ENCODE data around the gene MYL10.
"Not testable (repeated sequence)": the region's sequence is repeated elsewhere in the genome, so short reads cannot be mapped to it uniquely, and the experiment has no call there.

The MYL10 gene

DNA sequence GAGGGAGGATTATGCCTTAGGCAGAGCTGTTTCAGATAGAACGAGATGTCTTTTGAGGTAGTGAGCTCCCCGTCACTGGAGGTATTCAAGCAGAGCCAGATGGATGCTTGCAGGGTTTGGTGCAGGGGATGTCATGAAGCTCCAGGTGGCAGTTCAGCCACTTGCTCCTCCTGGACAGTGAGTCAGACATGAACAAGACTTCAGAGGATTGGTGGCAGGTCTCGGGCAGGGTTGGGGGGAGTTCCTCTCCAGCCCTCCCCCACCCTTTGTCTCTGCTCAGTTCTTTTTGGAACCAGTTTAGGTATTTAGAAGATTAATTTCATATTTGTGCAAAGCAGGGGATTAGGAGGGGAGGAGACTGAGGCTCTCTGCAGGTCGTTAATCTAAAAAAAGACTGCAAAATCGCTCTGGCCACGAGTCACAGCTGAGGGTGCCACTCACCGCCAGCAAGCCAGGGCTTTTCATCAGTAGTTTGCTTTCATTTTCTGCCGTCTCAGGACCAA lies 21.5 kb upstream of the MYL10 start:
- no peak for DNase-seq

DNA sequence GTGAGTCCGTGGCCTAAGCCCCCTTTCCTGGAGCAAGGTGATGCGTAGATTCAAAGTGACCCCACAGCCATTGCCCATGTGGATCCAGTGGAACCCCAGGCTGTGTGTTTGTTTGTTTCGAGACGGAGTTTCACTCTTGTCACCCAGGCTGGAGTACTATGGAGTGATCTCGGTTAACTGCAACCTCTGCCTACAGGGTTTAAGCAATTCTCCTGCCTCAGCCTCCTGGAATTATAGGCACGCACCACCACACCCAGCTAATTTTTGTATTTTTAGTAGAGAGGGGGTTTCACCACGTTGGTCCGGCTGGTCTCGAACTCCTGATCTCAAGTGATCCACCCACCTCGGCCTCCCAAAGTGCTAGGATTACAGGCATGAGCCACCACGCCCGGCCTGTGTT lies 18.8 kb upstream of the MYL10 start:
- not testable (repeated sequence) for DNase-seq

DNA sequence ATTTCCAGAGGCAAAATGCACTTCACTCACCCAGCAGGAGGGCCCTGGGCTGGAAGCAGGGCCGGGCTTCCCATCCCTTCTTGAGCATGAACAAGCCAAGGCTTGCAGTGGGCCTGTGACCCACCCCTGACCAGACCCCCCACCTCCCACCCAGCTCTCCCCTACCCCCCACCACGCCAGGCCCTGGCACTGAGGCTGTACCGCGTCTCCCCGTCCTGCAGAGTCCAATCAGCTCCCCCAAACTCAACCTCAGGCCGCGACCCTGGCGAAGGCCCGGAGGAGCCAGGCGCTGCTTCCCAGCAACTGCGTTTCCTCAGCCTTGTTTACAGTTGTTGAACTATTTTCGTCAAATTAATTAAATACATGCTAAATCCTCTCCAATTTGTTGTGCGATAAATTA lies 16.9 kb upstream of the MYL10 start:
- no peak for DNase-seq

DNA sequence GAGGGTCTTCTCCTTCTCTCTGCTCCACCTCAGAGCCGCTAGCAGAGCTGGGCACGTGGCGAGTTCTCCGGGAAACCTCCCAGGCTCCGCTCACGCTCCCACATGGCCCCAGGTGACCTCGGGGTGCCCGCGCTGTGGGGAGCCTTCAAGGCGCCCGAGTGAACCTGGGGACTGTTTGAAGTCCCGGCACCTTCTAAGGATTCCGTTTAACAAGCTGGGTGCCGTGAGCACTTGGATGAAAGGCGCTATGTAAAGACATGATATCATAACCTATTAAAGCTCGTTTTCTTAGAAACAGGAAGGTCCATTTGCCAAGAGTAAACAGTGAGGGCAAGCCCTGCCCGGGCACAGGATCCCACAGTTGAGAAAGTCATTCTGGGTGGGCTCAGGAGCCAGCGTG lies 15.8 kb upstream of the MYL10 start:
- no peak for DNase-seq

DNA sequence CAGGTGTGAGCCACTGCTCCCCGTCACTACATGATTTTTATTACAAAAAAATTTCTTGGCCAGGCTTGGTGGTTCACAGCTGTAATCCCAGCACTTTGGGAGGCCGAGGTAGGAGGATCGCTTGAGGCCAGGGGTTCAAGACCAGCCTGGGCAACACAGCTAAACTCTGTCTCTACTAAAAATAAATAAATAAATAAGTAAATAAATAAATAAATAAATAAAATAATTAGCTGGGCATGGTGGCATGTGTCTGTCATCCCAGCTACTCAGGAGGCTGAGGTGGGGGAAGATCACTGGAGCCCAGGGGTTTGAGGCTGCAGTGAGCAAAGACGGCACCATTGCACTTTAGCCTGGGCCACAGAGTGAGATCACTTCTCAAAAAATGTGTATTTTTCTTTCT lies 10.0 kb upstream of the MYL10 start:
- DNase-seq: not testable (repeated sequence)

DNA sequence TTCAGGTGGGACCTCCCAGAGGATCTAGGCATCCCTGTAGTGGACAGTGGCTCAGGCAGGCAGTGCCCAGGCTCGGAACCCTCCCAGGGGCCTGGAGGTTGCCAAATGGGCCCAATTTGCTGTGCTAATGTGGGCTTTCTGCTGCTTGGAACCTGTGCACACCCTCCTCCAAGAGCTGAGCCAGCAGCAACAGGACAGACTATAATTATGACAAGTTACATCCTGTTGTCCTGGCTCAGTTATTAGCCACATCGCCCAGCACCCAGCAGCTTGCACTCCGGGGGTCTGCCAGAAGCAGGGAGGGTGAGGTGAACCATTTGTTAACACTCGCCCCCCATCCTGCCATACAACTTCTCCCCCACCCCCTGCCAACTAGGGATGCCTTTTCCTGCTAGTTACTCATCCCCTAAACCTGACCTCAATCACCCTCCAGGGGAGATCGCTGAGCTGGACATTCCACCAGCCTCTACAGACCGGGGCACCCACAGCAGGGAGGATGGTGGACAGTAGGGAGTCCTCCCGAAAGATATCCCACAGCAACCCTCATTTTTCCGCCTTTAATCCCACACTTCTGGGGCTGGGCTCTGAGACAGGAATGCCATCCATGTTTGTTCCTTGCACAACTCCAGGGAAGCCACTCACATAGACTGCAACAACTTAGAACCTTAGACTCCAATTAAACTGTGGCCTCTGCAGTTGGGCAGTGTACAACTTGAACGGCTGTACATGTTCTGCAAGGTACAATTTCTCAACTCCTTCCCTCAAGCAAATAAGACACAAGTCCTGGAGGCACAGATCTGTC lies 7.9 kb upstream of the MYL10 start:
- DNase-seq: no peak

DNA sequence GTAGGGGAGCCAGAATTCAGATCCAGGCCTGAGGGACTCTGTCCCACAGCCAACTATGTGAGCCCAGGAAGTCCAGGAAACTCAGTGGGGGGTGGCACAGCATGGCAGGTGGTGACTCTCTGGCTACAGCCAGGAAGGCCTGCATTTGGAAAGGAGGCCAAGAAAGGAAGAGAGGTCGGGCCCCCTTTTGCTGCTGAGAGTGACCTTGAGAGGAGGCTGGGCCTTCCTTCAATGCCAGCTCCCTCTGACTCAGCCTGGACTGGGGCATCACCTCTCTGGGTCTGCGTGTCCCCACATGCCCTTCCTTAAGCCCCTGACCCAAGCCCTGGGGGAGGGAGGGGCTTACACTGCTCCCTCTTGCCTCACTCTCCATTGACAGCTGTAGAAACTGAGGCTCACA lies 6.4 kb upstream of the MYL10 start:
- DNase-seq: no peak

DNA sequence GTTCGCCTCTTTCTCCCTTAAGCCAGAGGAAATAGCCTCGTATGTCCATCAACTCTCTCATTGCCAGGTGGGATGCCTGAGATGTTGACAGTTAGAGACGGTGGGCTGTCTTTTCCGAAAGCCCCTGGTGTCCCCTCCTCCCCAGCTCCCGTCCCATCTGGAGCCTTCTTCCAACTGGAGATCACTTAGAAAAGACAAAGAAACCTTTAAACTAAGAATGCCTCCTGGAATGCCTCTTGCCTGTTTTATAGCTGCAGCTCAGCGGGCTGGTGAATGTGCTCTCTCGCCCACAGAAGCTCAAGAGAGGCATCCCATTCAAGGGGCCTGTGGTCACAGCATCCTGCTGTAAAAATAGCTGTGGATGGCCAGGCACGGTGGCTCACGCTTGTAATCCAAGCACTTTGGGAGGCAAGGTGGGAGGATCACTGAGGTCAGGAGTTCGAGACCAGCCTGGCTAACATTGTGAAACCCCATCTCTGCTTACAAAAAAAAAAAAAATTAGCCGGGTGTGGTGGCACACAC lies 5.2 kb upstream of the MYL10 start:
- DNase-seq: no peak

DNA sequence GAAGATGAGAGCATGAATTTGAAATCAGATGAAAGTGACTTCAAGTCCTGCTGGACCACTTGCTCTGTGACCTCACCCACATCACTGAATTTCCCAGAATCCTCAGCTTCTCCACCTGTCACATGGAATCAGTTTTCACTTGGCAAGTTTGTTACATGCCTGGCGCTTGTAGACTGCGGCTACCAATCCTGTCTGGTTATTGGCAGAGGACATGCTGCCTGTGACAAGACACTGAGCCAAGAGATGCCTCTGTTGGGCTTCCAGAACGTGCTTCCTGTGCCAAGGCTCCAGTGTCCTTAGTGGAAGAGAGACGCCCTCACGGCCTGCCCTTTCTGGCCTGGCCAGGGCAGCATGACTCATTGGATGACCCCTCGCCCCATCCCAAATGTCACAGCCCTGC lies 4.4 kb upstream of the MYL10 start:
- no peak for DNase-seq

DNA sequence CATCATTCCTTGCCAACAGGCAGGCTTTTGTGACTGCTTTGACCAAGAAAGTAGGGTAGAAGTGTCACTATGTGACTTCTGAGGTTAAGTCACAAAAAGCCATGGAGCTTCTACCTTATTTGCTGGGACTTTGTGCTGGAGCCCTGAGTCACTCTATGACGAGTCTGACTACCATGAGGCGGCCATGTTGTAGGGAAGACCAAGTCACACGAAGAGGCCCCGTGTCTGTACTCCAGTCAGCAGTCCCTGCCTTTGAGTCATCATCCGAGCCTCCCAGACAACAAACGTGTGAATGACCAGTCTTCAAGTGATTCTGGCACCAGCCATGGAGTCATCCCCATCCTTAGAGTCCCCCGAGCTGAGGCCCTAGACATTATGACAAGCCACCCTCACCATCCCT lies 3.5 kb upstream of the MYL10 start:
- DNase-seq: no peak

DNA sequence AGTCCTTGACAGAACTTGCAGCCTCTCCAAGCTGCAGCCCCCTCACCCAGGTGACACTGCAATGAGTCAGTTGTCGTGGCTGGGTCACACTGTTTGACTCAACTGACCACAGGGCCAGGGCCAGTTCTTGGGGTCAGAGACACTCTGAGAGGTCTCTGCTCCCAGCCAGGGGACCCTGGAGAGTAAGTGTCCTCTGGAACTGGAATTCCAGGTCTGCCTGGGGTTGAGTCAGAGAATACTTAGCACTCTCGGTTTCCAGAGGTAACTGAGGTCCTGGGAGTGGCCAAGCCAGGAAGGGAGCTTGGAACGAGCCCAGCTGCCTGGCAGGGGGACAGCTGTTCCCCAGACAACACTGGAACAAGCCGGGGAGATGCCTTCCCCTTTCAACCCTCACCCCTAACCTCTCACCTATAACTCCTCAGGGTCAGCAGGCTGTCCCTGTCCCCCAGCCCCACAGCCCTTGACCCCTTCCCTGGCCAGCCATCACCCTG lies 2.2 kb upstream of the MYL10 start:
- no peak for DNase-seq

DNA sequence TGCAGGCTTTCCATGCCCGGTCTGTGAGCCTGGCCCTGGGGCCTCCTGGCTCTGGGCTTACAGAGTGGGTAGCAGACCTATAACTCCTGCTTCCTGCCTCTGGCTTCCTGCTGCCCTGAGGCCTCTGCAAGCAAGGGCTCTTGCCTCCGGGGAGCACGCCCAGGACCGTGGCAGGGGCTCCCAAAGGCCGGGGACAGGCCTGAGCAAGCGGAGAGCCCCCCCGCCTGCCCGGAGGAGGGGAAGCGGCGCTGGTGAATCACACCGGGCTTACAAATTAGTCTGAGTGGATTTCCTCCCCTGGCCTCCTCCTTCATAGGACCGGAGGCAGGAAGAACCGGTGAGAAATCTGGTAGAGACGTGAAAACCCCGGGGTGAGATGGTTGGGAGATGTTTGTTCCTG lies 1.5 kb upstream of the MYL10 start:
- DNase-seq: no peak

DNA sequence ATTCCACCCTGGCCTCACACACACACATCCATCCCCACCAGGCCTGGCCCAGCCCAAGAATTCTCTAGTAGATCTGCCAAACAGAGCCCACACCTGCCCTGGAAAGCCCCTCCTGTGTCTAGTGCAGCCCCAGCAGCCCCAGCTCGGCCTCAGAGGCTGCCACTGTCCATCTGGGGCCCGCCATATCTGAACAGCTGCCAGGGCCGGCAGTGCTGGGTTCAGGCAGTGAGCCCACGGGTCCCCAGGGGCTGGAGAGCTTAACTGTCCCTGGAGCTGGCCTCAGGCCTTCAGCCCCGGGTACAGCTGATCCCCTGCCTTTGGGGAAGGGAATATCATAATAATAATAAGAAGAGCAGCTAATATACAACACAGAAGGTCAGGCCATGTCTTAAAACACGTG lies 574 bp downstream of the MYL10 start:
- DNase-seq: no peak

DNA sequence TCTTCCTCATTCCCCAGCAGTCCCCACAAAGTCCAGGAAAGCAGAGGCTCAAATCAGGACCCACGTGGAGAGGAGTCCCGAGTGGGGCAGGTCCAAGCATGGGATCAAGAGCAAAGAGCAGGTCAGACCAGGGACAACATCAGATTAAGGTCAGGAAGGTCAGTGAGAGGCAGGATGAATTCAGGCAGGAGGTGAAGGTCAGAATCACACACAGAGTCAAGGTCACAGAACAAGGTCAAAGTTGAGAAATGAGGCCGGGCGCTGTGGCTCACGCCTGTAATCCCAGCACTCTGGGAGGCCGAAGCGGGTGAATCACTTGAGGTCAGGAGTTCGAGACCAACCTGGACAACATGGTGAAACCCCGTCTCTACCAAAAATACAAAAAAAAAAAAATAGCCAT lies 2.3 kb downstream of the MYL10 start:
- DNase-seq: no peak

DNA sequence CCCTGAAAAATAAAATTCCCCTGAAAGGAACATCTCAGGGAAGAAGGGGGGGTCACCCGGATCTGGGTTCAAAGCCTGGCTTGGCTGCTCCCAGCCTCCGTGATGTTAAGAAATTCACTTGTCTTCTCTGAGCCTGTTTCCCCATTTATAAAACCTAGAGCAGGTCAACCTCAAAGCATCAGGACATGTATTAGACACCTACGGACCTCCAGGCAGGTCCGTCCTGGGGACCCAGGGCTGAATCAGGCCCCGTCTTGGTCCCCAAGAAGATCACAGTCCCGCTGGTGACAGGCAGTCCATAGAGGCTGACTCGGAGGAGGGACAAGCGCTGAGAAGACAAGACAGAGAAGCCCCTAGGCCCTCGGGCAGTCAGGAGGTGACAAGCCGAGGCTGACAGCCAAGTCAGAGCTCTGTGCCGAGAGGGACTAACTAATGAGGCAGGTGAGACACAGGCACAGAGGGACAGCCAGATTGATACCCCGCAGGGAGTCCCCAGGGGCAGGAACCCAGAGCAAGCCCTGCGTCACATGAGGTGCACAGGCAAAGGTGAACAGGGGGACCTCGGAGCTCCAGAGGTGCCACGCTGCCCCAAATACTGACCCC lies 2.9 kb downstream of the MYL10 start:
- no peak for DNase-seq

DNA sequence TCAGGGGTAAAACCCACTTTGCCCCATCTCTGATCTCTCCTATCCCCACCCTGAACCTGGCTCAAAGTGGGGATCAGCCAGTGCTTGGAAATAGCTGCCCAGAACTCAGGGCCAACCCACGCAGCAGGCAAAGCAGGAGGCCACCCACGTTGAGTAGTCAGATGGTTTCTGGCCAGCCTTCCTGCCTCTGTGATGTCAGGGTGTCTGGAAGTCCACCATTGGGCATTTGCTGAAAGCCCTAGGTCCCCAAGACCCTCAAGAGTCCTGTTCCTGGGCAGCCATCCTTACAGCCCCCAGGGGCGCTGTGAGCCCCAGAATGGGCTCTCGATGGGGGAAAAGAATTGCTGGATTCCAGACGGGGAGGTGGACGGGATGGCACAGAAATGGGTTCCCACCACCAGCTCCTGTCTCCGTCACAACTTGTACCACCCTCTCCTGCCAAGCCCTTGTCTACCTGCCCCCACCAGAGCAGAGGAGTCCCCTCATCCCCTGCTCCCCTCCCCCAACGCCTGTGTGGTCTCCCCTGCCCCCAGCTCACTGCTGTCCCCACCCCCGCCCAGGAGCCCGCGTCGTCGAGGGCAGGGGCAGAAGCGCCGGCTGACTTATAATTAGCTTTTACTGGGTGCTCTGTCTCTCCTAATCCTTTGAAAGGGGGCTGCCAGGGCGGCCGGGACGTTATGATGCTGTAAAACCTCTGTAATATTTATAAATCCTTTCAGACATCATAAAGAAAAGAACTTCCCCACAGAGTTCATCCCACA lies 3.9 kb downstream of the MYL10 start:
- no peak for DNase-seq

DNA sequence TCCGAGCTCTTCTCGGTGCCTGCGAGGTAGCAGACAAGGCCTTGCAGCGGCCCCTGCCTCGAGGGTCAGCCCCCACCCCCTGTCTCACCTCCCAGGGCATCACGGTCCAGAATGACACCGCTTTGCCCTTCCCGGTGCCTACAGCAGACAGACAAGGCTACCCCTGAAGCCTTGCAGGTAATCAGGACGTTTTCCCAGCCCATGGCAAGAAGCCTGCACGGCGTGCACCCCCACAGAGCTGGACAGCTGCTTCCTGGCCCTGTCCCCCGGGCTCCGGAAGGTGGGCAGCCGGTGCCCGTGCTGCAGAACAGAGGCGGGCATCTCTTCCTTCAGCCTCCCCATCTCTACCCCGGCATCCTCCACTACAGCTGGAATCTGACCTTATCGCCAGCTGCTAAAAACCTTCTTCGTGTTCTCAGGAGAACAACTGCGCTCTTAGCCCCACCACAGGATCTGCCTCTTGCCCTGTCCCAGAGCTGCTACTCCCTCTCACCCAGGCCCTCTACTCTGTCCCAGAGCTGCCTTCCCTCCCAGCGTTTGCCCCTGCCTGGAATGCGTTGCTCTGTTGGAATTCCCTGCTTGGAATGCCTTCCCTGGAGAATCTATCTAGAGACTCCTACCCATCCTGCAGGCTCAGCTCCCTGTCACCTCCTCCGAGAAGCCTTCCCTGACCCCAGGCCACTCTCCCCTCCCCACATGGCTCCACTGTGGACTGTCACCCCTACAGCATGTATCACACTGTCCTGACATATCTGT lies 4.7 kb downstream of the MYL10 start:
- DNase-seq: no peak

DNA sequence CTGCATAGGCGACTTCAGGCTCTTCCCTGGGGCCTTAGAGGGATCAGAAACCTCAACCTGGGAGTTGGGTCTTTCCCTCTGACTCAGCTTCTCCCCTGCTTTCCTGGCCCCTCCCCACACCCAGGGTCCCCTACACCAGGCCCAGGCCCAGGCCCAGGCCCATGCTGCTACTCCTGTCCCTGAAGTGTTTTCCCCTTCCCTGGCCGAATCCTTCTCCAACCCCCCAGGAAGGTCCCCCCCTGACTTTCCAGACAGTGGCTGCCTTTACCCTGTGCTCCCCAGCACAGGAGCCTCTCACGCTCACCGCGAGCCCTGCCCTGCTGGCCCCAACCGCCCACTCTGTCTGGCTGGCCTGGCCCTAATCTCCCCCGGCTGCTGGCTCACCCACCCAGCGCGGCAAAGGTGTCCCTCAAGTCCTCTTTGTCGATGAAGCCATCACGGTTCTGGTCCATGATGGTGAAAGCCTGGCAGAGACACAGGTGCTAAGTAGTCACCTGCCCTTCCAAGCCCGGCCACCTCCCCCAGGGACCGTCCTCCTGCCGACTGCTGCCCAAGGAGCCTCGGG lies 6.4 kb downstream of the MYL10 start:
- no peak for DNase-seq

DNA sequence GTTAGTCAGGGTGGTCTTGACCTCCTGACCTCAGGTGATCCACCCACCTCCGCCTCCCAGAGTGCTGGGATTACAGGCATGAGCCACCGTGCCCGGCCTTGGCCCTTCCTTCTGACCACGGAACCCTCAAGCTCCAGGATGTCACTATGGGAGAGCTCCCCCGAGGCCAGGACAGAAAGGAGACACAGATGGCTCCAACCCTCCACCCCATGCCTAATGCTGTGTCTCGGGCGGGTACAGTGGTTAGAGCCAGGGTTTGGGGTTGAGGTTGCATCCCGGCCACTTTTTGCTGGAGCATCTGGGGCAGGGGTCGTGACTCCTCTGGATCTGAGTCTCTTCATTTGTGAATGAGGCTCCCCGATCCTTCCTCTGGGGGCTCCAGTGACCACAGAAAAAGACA lies 8.1 kb downstream of the MYL10 start:
- DNase-seq: no peak

DNA sequence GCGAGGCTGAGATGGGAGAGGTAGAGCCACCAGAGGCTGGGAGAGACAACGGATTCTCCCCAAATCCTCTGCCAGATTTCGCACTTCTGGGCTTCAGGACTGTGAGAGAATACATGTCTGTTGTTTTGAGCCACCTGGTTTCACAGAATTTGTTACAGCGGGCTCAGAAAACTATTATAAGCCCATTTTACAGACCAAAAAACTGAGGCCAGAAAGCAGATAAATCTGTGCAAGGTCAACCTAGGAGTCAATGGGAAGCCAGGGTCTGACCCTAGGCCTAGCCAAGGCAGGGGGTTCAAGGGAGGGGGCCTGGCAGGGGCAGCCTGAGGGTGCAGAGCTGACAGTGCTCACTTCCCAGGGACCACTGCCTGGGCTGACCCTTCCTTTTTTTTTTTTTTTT lies 8.7 kb downstream of the MYL10 start:
- no peak for DNase-seq

DNA sequence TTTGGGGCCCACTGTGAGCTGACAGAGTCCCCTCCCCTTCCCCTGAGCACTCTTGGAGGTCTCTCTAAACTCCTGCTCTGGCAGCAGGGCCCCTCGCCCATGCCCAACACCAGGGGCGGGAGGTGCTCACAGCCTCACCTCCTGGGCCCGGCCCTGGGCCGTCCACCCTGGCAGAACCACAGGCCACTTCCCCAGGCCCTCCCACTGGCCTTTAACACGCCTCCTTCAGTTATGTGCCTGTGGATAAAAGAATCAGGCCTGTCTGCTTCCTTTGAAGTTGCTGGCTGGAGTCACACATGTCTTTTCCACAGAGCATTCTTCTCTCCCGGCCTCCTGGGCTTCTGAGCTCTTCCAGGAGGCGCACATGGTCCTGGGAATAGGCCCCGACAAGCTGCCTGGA lies 10.2 kb downstream of the MYL10 start:
- no peak for DNase-seq

DNA sequence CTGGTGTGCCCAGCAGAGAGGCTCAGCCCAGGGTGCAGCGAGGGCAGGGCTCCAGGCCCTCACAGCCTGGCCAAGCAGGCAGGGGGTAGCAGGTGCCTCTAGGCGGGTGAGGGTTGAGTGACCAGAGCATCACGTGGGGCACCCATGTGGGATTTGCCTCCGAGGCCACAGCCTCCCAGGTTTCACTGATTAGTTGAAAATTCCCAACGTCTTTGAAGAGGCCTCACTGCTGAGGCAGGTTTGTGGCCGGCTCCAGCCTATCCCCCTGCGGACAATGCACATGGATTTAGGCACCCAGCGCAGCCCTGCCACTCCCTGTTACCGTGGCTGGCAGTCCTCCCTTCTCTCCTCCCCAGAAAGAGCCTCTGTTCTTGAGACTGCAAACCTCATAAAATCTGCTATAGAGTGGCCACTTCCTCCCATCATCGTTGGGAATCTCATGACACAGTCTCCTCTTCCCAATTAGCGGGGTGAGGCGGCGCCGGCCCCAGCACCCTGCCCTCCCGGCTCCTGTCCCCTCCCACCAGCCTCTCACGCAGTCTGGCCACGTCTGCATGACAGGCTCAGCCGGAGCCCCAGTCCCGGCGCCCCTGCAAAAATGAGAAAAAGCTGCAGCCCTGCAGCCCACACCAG lies 10.8 kb downstream of the MYL10 start:
- no peak for DNase-seq
